Progenitor cell of endocrine pancreas (in vitro differentiated cells): ENCODE results near the gene CNTNAP4. TPM values are rescaled to one million over a fixed set of nuclear protein-coding genes. Genes with fewer than 3 reads are reported as not detected.

Experiments used
- DNase-seq: peaks from one replicate; pipeline ENCODE4 v3.0.0; 2021; ENCODE audit warnings: low spot score; ENCODE audit not compliant: unreplicated experiment
- H3K27ac Mint-ChIP-seq: 2 replicates; pipeline ENCODE4 v1.8.0; 2021; ENCODE audit warnings: mild to moderate bottlenecking, moderate library complexity, mixed read lengths
- H3K27me3 Mint-ChIP-seq: 2 replicates; pipeline ENCODE4 v1.8.0; 2021; ENCODE audit warnings: mixed read lengths
- H3K36me3 Mint-ChIP-seq: 2 replicates; pipeline ENCODE4 v1.8.0; 2022; ENCODE audit warnings: mixed read lengths; ENCODE audit not compliant: insufficient read depth
- H3K4me1 Mint-ChIP-seq: 2 replicates; pipeline ENCODE4 v1.8.0; 2021; ENCODE audit warnings: low read depth, mixed read lengths
- H3K4me3 Mint-ChIP-seq: 2 replicates; pipeline ENCODE4 v1.8.0; 2021; ENCODE audit warnings: low read depth, mild to moderate bottlenecking, moderate library complexity, mixed read lengths
- H3K9me3 Mint-ChIP-seq: 2 replicates; pipeline ENCODE4 v1.8.0; 2021; ENCODE audit warnings: low read depth, mixed read lengths
- total RNA-seq: library from RNA; stranded (reverse); gene quantifications from 2 replicates; pipeline ENCODE4 v1.2.1, GENCODE V29; 2021
- TF ChIP-seq, protein P1 (sequence below): fragments of 200-600 bp; sonication (generic); IDR thresholded peaks from one replicate; pipeline ENCODE4 v1.5.0; 2021; ENCODE audit warnings: antibody characterized with exemption, mild to moderate bottlenecking; ENCODE audit not compliant: unreplicated experiment

Gene CNTNAP4
- total RNA-seq, 1 donor from 2014 or later, result 0.74 TPM

DNA sequence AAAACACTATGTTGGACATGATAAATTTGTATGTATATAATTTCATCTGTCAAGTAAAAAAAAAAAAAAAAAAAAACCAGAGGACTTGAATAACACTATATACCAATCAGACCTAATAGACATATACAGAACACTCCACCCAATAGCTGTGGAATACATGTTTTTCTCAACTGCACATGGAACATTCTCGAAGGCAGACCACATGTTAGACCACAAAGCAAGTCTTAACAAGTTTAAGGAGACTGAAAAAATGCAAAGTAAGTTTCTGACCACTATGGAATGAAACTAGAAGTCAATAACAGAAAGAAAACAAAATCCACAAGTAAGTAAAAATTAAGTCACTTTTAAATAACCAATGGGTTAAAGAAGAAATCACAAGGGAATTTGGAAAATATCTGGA is 8.4 kb upstream of the CNTNAP4 start:
- TF ChIP-seq, protein P1, sequence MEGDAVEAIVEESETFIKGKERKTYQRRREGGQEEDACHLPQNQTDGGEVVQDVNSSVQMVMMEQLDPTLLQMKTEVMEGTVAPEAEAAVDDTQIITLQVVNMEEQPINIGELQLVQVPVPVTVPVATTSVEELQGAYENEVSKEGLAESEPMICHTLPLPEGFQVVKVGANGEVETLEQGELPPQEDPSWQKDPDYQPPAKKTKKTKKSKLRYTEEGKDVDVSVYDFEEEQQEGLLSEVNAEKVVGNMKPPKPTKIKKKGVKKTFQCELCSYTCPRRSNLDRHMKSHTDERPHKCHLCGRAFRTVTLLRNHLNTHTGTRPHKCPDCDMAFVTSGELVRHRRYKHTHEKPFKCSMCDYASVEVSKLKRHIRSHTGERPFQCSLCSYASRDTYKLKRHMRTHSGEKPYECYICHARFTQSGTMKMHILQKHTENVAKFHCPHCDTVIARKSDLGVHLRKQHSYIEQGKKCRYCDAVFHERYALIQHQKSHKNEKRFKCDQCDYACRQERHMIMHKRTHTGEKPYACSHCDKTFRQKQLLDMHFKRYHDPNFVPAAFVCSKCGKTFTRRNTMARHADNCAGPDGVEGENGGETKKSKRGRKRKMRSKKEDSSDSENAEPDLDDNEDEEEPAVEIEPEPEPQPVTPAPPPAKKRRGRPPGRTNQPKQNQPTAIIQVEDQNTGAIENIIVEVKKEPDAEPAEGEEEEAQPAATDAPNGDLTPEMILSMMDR, result no peak
- Mint-ChIP-seq H3K27ac (no peak overlapping the region), H3K9me3 (peaks cover 45% of the 10 kb centered on the region), H3K4me1 (no peaks in the 10 kb centered on the region), H3K4me3 (no peak overlapping the region), H3K27me3 (no peaks in the 10 kb centered on the region), H3K36me3 (peaks cover 4% of the 10 kb centered on the region)
- DNase-seq, result no peak

DNA sequence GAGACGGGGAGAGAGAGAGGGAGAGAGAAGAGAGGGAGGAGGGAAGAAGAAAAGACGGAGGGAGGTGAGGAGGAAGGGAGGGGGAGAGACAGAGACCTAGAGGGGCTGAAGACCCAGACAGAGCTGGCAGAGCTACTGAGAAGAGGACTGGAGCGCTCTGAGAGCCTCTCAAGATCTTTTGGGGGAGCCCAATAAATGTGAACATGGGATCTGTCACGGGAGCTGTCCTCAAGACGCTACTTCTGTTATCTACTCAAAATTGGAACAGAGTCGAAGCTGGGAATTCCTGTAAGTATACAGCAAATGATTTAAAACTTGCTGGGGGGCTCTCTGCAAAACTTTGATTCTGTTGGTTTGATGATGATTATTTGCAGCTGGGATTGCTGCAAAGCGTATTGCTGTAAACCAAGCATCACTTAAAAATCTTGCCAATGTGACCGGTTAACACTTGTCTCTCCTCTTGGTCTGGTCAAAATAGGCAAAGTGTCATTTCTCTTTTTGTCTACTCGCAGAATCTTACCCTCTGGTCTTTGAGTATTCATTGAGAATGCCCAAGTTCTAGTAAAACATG is 344 bp downstream of the CNTNAP4 start:
- Mint-ChIP-seq H3K4me3 (no peak overlapping the region), H3K27me3 (peaks cover 18% of the 10 kb centered on the region), H3K4me1 (no peaks in the 10 kb centered on the region), H3K9me3 (no peaks in the 10 kb centered on the region), H3K36me3 (no peaks in the 10 kb centered on the region), H3K27ac (no peak overlapping the region)
- no peak for DNase-seq
- TF ChIP-seq, protein P1, result no peak

- Mint-ChIP-seq H3K4me1 (no peaks in the 10 kb centered on the region), H3K4me3 (no peak overlapping the region), H3K27ac (no peak overlapping the region), H3K36me3 (no peaks in the 10 kb centered on the region), H3K9me3 (no peaks in the 10 kb centered on the region), H3K27me3 (peaks cover 18% of the 10 kb centered on the region)
- TF ChIP-seq, protein P1, result no peak
- no peak for DNase-seq
Measured at GRCh38 chr16:76278086-76278485, 885 bp downstream of the CNTNAP4 start.

DNA sequence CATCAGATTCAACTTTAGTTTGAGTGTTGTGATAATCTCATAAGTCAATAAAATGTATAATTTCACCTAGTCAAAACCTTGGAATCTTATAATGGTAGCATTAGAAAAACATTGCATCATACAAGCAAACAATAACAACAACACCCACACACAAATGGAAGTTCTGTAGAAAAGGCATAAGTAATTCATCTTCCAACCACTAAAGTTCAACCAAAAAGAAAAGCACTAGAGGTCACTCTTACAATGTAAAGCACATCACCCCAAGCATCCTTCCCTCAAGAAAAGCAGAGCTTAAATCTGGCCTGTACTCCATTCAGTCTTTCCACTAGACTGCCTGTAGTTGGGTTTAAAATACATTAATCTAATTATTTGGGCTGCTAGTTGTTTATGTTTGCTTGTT is 1.8 kb downstream of the CNTNAP4 start:
- TF ChIP-seq, protein P1, result peak; percentile 57
- H3K4me1 Mint-ChIP-seq, result no peaks in the 10 kb centered on the region
- DNase-seq, result no peak
- peaks cover 18% of the 10 kb centered on the region for H3K27me3 Mint-ChIP-seq
- H3K9me3 Mint-ChIP-seq, result no peaks in the 10 kb centered on the region
- H3K4me3 Mint-ChIP-seq, result no peak overlapping the region
- no peak overlapping the region for H3K27ac Mint-ChIP-seq
- no peaks in the 10 kb centered on the region for H3K36me3 Mint-ChIP-seq

GRCh38 chr16:76280421-76281215 is 3.4 kb downstream of the CNTNAP4 start:
- no peak overlapping the region for H3K27ac Mint-ChIP-seq
- TF ChIP-seq, protein P1, result no peak
- H3K36me3 Mint-ChIP-seq, result no peaks in the 10 kb centered on the region
- peaks cover 18% of the 10 kb centered on the region for H3K27me3 Mint-ChIP-seq
- DNase-seq, result no peak
- H3K4me3 Mint-ChIP-seq, result no peak overlapping the region
- H3K9me3 Mint-ChIP-seq, result no peaks in the 10 kb centered on the region
- no peaks in the 10 kb centered on the region for H3K4me1 Mint-ChIP-seq
